Suppressor macrophage treated with lipopolysaccharide for 1 hour (primary cell): ENCODE data around the gene MYOM3.

Source experiments
- DNase-seq, 3 donors: peaks; one replicate each; pipeline ENCODE4 v3.0.0-alpha.2; 2020 to 2022

MYOM3 gene

DNA sequence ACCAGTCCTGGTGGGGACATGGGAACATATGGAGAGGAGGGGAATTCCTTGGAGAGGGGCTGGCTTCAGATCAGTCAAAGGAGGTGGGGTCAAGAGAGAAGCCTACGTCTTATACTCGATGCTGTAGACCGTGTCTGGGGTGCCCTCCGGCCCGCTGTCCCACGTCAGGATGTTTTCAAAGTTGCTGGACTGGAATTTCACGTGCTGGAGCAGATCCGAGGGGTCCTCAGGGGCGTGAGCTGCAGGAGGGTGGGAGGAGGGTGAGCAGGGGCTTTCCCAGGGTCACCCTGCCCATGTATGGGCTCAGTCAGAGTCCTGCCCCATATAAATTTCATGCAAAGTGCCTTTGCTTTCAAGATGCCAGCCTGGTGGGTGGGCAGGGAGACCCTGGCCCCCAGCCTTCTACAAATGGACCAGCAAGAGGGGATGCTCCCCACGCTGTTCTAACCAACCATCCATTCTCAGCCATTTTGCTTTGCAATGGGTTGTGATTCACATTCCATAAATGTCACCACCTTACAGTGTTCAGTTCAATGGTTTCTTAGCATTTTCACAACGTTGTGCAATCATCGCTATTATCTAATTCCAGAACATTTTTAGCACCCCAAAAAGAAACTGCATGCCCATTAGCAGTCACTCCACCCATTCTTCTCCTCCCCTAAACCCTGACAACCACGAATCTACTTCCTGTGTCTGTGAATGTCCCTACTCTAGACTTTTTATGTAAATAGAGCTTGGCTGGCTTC, 26.7 kb upstream of the MYOM3 start:
- peak in 2 of 3 donors; percentile 15 to 31 for DNase-seq

GRCh38 chr1:24136956-24137539, 25.1 kb upstream of the MYOM3 start:
- no peak for DNase-seq

DNA sequence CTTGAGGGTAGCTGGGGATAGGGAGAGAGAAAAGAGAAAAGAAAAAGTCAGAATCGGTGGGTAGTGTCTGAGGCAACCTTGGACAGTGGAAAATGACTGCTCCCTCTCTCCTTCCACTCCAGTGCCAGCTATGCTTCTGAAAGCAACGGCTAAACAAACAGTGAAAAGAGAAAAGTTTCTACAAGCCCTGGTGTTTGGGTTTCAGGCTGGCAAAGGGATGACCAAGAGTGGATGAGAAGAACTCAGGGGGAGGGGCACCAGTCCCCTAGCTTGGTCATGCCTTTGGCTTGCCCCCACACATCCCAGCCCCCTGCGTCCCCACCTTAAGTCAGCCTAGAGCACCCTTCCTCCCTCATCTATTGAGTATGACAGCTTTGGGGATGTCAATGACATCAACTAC, 22.4 kb upstream of the MYOM3 start:
- no peak for DNase-seq

DNA sequence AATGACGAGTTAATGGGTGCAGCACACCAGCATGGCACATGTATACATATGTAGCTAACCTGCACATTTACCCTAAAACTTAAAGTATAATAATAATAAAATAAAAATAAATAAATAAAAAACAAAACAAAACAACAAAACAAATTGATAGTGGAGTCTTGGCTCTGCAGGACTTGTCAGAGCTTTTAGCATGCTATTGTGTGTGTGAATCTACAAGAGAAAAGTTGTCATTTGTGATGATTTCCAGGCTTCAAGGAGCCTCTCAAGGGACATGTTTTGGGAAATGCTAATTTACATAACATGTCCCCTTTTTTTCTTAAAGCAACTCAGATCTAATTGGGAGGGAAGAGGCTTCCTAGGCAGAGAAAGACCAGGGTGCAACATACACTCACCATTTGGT, 21.9 kb upstream of the MYOM3 start:
- no peak for DNase-seq

DNA sequence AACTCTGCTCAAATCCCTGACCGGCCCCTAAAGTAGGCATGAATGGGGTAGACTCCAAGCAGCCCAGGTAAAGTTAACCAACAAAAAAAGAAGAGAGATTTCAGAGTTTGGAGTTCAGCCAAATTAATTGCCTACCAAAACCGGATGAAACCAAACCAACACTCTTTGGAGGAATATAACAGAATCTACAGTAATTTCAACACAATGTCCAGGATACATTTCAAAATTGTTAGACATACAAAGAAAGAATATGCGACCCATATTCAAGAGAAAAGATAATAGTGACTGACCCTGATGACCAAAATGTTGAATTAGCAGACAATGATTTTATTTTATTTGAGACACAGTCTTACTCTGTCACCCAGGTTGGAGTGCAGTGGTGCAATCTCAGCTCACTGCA, 18.4 kb upstream of the MYOM3 start:
- no peak for DNase-seq

GRCh38 chr1:24127801-24128363, 15.9 kb upstream of the MYOM3 start:
- DNase-seq, result no peak

- no peak for DNase-seq
These were observed 15.3 kb upstream of the MYOM3 start for GRCh38 chr1:24127134-24127800.

- DNase-seq, result no peak
These were observed 14.7 kb upstream of the MYOM3 start for GRCh38 chr1:24126672-24127023.

DNA sequence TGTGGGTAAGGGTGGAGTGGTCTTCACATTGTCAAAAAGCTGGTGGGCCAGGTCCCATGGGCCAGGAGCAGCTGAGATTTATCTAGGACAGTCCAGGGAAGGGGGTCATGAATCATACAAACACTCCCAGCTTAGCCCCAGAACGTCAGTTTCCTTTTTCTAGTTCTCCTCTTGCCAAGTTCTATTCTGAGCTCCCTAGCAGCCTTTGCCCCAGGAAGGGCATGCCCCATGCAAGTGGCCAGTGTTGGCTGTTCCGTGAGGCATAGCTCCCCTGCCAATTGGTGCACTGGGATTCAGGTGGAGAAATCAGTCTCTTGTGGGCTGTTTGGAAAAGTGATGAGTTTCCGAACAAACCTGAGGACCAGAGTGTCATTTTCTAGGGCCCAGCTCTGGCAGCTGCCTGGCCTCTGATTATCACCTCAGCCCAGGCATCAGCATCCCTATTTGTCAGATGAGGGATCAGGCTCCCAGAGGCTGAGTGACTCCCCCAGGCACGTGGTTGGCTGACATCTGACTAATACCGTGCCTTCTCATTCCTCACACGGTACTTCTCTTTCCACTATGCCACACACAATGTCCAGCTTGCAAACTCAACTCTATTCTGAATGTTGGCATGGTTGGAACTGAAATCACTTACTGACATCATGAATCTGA, 14.2 kb upstream of the MYOM3 start:
- peak; percentile 85 to 88 (median 86) for DNase-seq

GRCh38 chr1:24125456-24125855, 13.5 kb upstream of the MYOM3 start:
- DNase-seq, result peak; percentile 74 to 85 (median 78)

DNA sequence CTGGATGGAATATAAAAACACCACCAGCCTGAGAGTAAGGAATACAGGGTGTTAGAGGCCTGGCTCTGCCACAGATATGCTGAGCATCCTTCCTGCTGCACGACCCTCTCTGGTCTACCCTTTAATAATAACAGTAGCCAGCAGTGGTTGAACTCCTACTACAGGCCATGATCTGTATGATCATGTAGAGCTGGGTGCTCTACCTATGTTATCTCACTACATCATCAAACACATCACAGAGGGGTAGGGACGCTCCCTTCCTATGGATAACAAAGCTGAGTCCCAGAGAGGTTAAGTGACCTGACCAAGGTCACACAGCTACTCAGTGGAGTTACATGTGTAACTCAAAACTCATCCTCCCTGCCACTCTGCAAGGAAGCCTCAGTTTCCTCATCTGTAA, 13.0 kb upstream of the MYOM3 start:
- DNase-seq, result no peak

DNA sequence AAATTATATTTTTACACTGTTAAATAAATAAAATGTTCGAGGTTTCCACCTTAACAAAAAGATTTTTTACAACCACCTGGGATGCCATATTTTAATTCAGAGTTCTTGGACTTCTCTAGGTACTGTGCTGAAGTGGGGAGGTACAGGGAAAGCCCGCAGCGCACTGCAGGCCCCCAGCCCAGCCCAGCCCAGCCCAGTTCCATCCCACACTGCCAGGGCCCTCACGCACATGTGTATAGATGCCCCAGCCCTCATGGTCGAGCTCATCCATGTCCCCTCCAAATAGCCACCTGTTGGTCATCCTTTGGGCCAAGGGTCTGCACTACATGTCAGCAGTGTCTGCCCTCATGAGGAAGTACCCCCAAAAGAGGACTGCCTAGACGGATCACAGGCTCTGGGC, 11.7 kb upstream of the MYOM3 start:
- no peak for DNase-seq

DNA sequence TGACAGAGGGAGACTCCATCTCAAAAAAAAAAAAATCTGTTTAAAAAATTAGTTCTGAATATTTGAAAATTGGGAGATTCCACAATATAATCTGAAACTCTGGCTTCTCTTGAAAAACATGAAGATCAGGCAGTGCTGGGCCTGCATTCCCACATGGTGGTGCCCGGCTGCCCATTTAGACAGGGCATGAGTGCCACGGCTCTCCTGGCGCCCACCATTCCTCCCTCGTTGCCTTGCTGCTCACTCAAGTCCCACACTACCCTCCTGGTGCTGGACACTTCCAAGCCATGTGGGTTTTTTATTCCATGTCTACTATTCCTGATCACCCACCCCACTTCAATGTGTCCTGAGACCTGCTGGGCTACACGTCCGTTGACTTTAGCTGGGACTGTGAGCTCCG, 10.8 kb upstream of the MYOM3 start:
- no peak for DNase-seq

DNA sequence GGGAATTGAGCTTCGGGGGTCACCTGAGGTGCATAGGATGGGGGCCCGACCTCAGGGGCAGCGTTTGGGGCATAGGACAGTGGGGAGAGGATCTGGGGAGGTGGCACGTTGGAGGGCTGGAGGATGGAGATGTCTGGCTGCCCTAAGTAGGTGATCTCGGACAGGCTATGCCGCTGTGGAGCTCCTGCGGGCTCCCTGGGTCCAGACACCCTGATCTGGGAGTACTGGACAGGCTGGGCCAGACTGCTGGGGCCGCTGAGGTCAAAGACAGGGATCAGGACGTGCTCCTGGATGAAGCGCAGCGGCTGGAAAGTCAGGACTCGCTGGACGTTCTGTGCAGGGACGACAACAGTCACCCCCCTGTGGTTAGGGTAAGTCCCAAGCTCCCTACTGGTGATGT, 9.5 kb upstream of the MYOM3 start:
- DNase-seq, result no peak

GRCh38 chr1:24120965-24121364, 9.0 kb upstream of the MYOM3 start:
- DNase-seq, result no peak

DNA sequence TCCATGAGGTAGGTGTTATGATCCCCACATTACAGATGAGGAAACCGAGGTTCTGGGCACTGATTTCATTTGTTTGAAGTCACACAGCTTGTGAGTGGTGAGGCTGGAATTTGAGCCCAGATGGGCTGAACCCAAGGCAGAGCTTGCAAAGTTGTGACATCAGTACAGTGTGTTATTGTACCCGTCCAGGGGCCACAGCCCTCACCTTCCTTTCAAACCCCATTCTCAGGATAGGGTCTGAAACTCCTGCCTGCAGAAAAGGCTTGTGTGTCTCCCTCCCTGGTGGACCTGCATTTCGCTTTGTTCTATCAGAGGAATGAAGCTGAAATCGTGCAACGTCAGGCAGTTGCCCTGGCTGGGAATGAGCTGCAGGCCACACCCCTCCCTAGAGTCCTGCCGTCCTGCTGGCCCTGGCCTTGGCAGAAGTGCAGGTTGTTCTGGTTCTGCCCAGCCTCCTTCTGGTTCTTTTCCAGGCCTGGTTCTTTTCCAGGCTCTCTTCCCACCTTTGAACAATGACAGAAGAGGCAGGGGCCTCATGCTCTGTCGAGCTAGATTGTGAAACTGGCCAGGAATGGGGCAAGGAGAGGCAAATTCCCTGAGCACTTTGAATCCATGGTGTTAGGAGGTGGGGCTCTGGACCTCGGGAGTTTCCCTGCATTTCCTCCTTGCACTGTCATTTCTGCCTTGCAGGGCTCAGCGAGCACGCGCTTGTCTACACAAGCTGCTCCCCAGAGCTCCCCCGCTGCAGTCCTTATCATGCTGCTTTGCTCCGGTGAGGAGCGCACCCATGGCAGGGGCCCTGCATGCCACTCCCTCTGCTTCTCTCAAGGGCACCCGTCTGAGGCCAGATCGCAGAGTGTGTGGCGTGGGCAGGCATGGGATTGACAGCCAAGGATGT, 8.2 kb upstream of the MYOM3 start:
- no peak for DNase-seq

GRCh38 chr1:24119489-24119858, 7.5 kb upstream of the MYOM3 start:
- no peak for DNase-seq

- DNase-seq, result no peak
These were observed 6.7 kb upstream of the MYOM3 start for GRCh38 chr1:24118410-24119242.

GRCh38 chr1:24117722-24118409, 5.9 kb upstream of the MYOM3 start:
- no peak for DNase-seq

GRCh38 chr1:24117132-24117531, 5.2 kb upstream of the MYOM3 start:
- DNase-seq, result no peak

DNA sequence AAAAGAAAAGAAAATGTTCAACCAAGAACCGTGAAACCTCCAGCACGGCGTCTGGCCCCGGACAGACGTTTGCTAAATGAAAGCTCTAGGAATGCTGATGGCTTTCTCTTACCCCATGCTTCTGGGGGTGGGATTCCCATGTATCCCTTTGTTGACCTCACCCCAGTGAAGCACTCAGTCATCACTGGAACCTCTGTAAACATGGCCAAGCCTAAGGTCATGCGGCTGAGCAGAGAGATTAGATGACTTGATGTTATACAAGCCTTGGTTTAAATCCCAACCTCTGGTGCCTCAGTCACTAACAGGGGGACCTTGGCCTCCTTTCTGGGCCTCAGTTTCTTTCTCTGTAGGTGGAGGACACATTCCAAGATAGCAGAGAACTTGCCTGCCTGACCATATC, 2.8 kb upstream of the MYOM3 start:
- DNase-seq, result no peak
